SK-N-SH treated with all-trans-retinoic acid at 6 μM for 48 hours (cell line): ENCODE data around the gene NDRG3.

Experiments
- ARNTL ChIP-seq: fragments of 450-650 bp; formaldehyde crosslinking; IDR thresholded peaks from 2 replicates; pipeline ENCODE4 v1.5.0; 2020; ENCODE audit warnings: low read depth, mild to moderate bottlenecking, moderate library complexity, borderline replicate concordance
- BACH2 ChIP-seq: fragments of 250-450 bp; sonication (Bioruptor Pico); IDR thresholded peaks from 2 replicates; pipeline ENCODE4 v1.9.0; 2021; ENCODE audit warnings: mild to moderate bottlenecking, borderline replicate concordance
- CSDC2 ChIP-seq: fragments of 250-450 bp; sonication (Bioruptor Pico); IDR thresholded peaks from 2 replicates; pipeline ENCODE4 v1.5.0; 2020; ENCODE audit warnings: mild to moderate bottlenecking, moderate library complexity
- RARB ChIP-seq: fragments of 250-450 bp; sonication (Bioruptor Pico); IDR thresholded peaks from 2 replicates; pipeline ENCODE4 v1.8.0; 2021; ENCODE audit warnings: mild to moderate bottlenecking, moderate library complexity
- TF ChIP-seq, protein P1 (sequence below): fragments of 250-450 bp; sonication (Bioruptor Pico); IDR thresholded peaks from 2 replicates; pipeline ENCODE4 v1.8.0; 2020; ENCODE audit warnings: mild to moderate bottlenecking, moderate library complexity, borderline replicate concordance
- TF ChIP-seq, protein P2 (sequence below): fragments of 250-450 bp; sonication (Bioruptor Pico); IDR thresholded peaks from 2 replicates; pipeline ENCODE4 v1.5.1; 2021; ENCODE audit warnings: mild to moderate bottlenecking, moderate library complexity
- TF ChIP-seq, protein P3 (sequence below): fragments of 250-450 bp; sonication (Bioruptor Pico); IDR thresholded peaks from 2 replicates; pipeline ENCODE4 v1.5.1; 2020; ENCODE audit warnings: low read depth, mild to moderate bottlenecking, moderate library complexity
- TF ChIP-seq, protein P4 (sequence below): fragments of 250-450 bp; sonication (Bioruptor Pico); IDR thresholded peaks from 2 replicates; pipeline ENCODE4 v1.5.0; 2020; ENCODE audit warnings: mild to moderate bottlenecking, moderate library complexity

DNA sequence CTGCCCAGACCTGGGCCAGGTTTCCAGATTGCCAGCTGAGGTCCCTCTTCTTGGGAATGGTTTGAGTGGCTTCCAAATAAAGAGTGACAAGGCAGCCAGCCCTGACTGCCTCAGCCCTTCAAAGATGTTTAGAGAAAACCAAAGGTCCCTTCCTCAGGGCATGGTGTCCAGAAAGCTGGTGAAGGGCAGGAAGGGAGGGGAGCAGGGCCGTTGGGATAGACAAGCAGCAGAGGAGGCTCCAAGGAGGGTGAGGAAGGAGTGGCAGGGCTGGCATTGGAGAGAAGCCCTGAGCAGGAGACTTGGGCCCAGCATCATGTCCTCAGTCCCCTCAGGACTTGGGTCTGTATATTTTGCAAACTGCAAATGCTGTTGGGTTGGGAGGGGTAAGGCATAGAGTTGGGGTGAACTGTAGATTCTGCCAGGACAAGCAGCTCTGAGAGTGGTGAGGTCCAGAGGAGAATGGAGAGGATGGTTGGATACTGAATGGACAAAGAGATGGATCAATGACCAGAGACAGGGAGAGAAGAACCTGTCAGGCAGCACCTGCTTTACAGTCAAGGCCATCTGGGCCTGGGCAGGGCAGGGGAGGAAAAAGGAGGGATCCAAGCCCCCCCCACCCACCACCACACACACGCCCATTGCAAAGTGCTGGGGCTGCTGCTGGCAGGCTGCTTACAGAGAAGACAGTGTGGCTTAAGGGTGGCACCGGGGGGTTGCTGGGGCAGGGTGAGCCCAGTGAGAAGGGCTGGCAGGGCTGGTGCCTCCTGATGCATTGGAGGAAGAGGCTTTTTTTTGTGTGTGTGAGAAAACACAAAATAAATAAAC is 33.2 kb upstream of the NDRG3 start:
- TF ChIP-seq CSDC2 (CRISPR knock-in tag) (no peak), RARB (CRISPR knock-in tag) (no peak), BACH2 (CRISPR knock-in tag) (no peak), ARNTL (no peak)
- TF ChIP-seq, protein P1, sequence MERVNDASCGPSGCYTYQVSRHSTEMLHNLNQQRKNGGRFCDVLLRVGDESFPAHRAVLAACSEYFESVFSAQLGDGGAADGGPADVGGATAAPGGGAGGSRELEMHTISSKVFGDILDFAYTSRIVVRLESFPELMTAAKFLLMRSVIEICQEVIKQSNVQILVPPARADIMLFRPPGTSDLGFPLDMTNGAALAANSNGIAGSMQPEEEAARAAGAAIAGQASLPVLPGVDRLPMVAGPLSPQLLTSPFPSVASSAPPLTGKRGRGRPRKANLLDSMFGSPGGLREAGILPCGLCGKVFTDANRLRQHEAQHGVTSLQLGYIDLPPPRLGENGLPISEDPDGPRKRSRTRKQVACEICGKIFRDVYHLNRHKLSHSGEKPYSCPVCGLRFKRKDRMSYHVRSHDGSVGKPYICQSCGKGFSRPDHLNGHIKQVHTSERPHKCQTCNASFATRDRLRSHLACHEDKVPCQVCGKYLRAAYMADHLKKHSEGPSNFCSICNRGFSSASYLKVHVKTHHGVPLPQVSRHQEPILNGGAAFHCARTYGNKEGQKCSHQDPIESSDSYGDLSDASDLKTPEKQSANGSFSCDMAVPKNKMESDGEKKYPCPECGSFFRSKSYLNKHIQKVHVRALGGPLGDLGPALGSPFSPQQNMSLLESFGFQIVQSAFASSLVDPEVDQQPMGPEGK (CRISPR knock-in tag): no peak
- TF ChIP-seq, protein P2, sequence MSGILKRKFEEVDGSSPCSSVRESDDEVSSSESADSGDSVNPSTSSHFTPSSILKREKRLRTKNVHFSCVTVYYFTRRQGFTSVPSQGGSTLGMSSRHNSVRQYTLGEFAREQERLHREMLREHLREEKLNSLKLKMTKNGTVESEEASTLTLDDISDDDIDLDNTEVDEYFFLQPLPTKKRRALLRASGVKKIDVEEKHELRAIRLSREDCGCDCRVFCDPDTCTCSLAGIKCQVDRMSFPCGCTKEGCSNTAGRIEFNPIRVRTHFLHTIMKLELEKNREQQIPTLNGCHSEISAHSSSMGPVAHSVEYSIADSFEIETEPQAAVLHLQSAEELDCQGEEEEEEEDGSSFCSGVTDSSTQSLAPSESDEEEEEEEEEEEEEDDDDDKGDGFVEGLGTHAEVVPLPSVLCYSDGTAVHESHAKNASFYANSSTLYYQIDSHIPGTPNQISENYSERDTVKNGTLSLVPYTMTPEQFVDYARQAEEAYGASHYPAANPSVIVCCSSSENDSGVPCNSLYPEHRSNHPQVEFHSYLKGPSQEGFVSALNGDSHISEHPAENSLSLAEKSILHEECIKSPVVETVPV: no peak
- TF ChIP-seq, protein P3, sequence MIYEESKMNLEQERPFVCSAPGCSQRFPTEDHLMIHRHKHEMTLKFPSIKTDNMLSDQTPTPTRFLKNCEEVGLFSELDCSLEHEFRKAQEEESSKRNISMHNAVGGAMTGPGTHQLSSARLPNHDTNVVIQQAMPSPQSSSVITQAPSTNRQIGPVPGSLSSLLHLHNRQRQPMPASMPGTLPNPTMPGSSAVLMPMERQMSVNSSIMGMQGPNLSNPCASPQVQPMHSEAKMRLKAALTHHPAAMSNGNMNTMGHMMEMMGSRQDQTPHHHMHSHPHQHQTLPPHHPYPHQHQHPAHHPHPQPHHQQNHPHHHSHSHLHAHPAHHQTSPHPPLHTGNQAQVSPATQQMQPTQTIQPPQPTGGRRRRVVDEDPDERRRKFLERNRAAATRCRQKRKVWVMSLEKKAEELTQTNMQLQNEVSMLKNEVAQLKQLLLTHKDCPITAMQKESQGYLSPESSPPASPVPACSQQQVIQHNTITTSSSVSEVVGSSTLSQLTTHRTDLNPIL: no peak
- TF ChIP-seq, protein P4, sequence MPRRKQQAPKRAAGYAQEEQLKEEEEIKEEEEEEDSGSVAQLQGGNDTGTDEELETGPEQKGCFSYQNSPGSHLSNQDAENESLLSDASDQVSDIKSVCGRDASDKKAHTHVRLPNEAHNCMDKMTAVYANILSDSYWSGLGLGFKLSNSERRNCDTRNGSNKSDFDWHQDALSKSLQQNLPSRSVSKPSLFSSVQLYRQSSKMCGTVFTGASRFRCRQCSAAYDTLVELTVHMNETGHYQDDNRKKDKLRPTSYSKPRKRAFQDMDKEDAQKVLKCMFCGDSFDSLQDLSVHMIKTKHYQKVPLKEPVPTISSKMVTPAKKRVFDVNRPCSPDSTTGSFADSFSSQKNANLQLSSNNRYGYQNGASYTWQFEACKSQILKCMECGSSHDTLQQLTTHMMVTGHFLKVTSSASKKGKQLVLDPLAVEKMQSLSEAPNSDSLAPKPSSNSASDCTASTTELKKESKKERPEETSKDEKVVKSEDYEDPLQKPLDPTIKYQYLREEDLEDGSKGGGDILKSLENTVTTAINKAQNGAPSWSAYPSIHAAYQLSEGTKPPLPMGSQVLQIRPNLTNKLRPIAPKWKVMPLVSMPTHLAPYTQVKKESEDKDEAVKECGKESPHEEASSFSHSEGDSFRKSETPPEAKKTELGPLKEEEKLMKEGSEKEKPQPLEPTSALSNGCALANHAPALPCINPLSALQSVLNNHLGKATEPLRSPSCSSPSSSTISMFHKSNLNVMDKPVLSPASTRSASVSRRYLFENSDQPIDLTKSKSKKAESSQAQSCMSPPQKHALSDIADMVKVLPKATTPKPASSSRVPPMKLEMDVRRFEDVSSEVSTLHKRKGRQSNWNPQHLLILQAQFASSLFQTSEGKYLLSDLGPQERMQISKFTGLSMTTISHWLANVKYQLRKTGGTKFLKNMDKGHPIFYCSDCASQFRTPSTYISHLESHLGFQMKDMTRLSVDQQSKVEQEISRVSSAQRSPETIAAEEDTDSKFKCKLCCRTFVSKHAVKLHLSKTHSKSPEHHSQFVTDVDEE (CRISPR knock-in tag): no peak
